Measurements from ENCODE around the gene CTSW. TPM values are rescaled to one million over a fixed set of nuclear protein-coding genes. Genes with fewer than 3 reads are reported as not detected.

Gene CTSW
- total RNA-seq, 2 donors from 2014 or later, result 0.33 to 0.78 TPM

DNA sequence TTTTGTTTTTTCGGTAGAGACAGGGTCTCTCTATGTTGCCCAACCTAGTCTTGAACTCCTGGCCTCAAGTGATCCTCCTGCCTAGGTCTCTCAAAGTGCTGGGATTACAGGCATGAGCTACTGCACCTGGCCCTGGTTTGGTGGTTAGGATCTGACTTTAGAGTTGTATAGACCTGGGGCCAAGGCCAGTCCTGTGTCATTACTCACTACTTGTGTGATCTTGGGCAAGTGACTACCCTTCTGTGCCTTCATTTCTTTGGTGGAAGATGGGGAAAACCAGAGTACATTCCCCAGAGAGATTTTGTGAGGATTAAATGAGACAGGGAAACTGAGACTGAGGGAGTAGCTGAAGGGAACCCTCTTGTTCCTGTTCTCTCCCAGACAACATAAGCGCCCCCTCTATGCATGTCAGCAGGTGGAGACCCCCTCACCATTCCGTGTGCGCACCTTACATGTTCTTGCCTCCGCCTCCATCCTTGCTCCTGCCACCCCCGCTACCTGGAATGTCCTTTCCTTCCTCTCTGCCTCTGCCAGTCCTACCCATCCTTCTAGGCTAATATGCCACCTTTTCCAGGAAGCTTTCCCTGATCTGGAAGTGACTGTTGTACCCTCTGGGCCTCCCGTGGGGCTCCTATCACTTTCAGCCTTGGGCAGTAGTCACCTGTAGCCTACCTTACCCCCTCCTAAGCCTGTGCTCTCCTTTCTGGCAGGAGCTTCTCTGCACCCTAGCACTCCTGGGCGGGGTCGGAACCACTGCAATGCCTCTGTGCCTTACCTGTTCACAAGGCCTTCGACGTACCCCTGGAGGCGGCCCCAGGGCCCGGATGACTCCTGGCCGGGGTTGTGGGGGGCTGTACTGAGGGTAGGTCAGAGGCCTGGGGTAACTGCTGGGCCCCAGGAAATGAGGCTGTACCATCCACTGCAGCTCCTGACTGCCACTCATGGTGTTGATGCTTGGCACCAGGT lies 16.7 kb downstream of the CTSW start:
- ATAC-seq, result no peak
- Histone ChIP-seq H3K27ac (no peak overlapping the region), H3K9me3 (no peaks in the 10 kb centered on the region), H3K27me3 (peaks cover 0 to 11% of the 10 kb centered on the region in 2 donors), H3K4me1 (peaks cover 24% of the 10 kb centered on the region), H3K4me3 (no peak overlapping the region), H3K36me3 (replicated peaks in 1 of 2; ENCODE audit: insufficient read depth in 1 of 2, low read depth in 2 of 2) (no peaks in the 10 kb centered on the region)
- intact Hi-C loops (cut with DNase I), result no loop called here
- TF ChIP-seq POLR2A (IDR thresholded peaks at IDR 0.05), result no peak
- TF ChIP-seq, protein P1, sequence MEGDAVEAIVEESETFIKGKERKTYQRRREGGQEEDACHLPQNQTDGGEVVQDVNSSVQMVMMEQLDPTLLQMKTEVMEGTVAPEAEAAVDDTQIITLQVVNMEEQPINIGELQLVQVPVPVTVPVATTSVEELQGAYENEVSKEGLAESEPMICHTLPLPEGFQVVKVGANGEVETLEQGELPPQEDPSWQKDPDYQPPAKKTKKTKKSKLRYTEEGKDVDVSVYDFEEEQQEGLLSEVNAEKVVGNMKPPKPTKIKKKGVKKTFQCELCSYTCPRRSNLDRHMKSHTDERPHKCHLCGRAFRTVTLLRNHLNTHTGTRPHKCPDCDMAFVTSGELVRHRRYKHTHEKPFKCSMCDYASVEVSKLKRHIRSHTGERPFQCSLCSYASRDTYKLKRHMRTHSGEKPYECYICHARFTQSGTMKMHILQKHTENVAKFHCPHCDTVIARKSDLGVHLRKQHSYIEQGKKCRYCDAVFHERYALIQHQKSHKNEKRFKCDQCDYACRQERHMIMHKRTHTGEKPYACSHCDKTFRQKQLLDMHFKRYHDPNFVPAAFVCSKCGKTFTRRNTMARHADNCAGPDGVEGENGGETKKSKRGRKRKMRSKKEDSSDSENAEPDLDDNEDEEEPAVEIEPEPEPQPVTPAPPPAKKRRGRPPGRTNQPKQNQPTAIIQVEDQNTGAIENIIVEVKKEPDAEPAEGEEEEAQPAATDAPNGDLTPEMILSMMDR (IDR thresholded peaks at IDR 0.05), result no peak
- no peak for DNase-seq
- 82 to 87% methylated on average over 10 to 14 of the region's 14 CpGs for WGBS, 2 donors

DNA sequence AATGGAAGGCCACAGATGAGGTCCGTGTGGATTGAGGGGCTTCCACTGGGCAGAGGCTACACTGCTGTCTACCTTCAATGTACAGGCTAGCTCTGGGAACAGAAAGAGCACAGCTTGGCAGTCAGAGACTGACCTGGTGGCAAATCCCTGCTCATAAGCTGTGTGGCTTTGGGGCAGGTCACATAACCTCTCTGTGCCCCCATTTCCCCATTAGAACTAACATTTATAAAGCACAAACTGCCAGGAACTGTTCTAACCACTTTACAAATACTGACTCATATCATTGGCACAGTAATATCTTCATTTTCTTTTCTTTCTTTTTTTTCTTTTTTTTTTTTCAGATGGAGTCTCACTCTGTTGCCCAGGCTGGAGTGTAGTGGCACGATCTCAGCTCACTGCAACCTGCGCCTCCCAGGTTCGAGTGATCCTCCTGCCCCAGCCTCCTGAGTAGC lies 17.4 kb downstream of the CTSW start:
- H3K27ac ChIP-seq, result no peak overlapping the region
- H3K4me1 ChIP-seq, result peaks cover 17% of the 10 kb centered on the region
- 87 to 88% methylated on average over 4 of the region's 4 CpGs for WGBS, 2 donors
- peaks cover 0 to 11% of the 10 kb centered on the region in 2 donors for H3K27me3 ChIP-seq
- H3K36me3 ChIP-seq (replicated peaks in 1 of 2; ENCODE audit: insufficient read depth in 1 of 2, low read depth in 2 of 2), result no peaks in the 10 kb centered on the region
- intact Hi-C loops (cut with DNase I), result no loop called here
- TF ChIP-seq POLR2A (IDR thresholded peaks at IDR 0.05), result no peak
- TF ChIP-seq, protein P1 (IDR thresholded peaks at IDR 0.05), result no peak
- DNase-seq (no peak), ATAC-seq (no peak)
- no peaks in the 10 kb centered on the region for H3K9me3 ChIP-seq
- H3K4me3 ChIP-seq, result no peak overlapping the region

DNA sequence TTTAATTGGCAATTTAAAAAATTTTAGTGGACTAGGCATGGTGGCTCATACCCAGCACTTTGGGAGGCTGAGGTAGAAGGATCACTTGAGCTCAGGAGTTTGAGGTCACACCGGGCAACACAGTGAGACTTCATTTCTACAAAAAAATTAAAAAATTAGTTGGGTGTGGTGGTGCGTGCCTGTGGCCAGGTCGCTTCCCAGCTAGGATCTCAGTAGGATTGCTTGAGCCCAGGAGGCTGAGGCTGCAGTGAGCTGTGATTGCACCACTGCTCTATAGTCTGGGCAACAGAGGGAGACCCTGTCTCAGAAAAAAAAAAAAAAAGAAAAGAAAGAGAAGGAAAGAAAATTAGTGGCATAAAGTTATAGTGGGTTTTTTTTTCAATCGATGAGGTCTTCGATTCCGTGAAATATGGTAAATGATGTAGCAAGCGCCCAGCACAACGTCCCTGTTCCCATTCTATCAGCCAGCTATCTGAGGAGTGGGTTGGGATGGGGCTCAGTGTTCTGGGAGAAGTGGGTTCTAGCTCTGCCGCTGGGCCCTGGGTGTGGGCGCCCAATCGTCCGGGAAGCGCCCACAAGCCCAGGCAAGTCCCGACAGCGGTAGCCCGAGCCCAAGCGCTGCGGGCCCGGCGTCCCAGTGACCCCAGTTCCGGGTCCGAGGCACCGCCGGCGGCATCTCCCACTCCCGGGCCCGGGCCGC lies 19.2 kb downstream of the CTSW start:
- intact Hi-C loops (cut with DNase I), result no loop called here
- Histone ChIP-seq H3K36me3 (replicated peaks in 1 of 2; ENCODE audit: insufficient read depth in 1 of 2, low read depth in 2 of 2) (no peaks in the 10 kb centered on the region), H3K27me3 (peaks cover 0 to 11% of the 10 kb centered on the region in 2 donors), H3K27ac (no peak overlapping the region), H3K9me3 (no peaks in the 10 kb centered on the region), H3K4me3 (no peak overlapping the region), H3K4me1 (peaks cover 14% of the 10 kb centered on the region)
- ATAC-seq (no peak), DNase-seq (no peak)
- WGBS, 2 donors, result 52 to 65% methylated on average over 10 to 16 of the region's 28 CpGs
- TF ChIP-seq, protein P1 (IDR thresholded peaks at IDR 0.05), result no peak
- no peak for TF ChIP-seq POLR2A (IDR thresholded peaks at IDR 0.05)

DNA sequence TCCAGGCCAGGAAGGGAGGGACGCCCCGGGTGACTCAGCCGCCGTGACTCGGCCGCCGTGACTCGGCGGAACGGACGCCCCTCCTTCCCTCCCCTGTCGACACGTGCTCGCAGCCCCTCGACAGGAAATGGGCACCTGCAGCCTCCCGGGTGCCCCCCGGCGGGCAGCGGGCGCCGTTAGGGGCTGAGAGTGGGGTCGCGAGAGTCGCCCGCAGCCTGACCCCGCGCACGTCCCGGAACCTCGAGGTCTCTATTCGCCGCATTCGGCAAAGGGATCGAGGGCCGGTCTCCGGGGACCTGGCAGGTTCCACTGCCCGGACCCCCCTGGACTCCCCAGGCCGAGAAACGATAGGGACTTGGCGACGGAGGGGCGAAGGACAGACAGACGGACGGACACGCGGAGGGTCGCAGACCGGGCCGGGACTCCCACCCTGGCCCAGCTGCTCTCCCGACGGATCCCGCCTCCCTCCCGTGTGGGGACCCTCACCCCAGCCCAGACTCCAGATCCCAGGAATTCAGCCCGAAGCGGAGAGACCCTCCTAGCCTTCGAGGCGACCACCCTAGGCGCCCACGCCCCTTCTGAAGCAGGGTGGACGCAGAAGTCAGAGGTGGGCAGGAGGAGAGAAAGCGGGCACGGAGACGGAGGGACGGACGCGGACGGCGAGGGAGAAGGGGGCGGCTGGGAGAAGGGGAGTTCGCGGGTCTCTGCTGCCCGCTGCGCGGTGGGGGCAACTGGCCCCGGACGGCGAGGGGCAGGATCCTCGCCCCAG lies 19.9 kb downstream of the CTSW start:
- Histone ChIP-seq H3K27ac (peak overlapping the region in 3 of 4 donors; percentile 24 to 66 (median 48)), H3K4me1 (peaks cover 14% of the 10 kb centered on the region), H3K27me3 (peaks cover 0 to 11% of the 10 kb centered on the region in 2 donors), H3K9me3 (no peaks in the 10 kb centered on the region), H3K36me3 (replicated peaks in 1 of 2; ENCODE audit: insufficient read depth in 1 of 2, low read depth in 2 of 2) (no peaks in the 10 kb centered on the region), H3K4me3 (no peak overlapping the region)
- TF ChIP-seq POLR2A (IDR thresholded peaks at IDR 0.05), result peak in 2 of 3 donors; percentile 9 to 12
- TF ChIP-seq, protein P1 (IDR thresholded peaks at IDR 0.05), result no peak
- intact Hi-C loops (cut with DNase I), result no loop called here
- WGBS, 2 donors, result 0 to 4% methylated on average over 3 to 77 of the region's 78 CpGs
- peak; percentile 37 for ATAC-seq
- peak; percentile 45 to 58 (median 52) for DNase-seq
